ENCODE data around the gene SLC4A8.

- TF ChIP-seq, protein P1, sequence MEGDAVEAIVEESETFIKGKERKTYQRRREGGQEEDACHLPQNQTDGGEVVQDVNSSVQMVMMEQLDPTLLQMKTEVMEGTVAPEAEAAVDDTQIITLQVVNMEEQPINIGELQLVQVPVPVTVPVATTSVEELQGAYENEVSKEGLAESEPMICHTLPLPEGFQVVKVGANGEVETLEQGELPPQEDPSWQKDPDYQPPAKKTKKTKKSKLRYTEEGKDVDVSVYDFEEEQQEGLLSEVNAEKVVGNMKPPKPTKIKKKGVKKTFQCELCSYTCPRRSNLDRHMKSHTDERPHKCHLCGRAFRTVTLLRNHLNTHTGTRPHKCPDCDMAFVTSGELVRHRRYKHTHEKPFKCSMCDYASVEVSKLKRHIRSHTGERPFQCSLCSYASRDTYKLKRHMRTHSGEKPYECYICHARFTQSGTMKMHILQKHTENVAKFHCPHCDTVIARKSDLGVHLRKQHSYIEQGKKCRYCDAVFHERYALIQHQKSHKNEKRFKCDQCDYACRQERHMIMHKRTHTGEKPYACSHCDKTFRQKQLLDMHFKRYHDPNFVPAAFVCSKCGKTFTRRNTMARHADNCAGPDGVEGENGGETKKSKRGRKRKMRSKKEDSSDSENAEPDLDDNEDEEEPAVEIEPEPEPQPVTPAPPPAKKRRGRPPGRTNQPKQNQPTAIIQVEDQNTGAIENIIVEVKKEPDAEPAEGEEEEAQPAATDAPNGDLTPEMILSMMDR (IDR thresholded peaks at IDR 0.05) = no peak
- no peak for TF ChIP-seq ZFX (IDR thresholded peaks at IDR 0.05; ENCODE audit: borderline replicate concordance)
Observed at GRCh38 chr12:51389302-51389999, 35.2 kb upstream of the SLC4A8 start.

Data from 22Rv1 (cell line).